Muscle layer of colon (tissue), 2 donors: ENCODE measurements around the gene MKNK1.

ENCODE experiments used
- H3K27ac ChIP-seq: one replicate; pipeline ENCODE4 v1.7.0; 2013; ENCODE audit warnings: low read depth, mild to moderate bottlenecking, low read length, moderate library complexity
- H3K27me3 ChIP-seq, 2 donors: one replicate each; pipeline ENCODE4 v1.7.0; 2013; ENCODE audit warnings: low read length in 2 of 2, mild to moderate bottlenecking in 2 of 2; ENCODE audit not compliant: insufficient read depth in 2 of 2, control insufficient read depth in 1 of 2
- H3K36me3 ChIP-seq: one replicate; pipeline ENCODE4 v1.7.0; 2013; ENCODE audit warnings: mild to moderate bottlenecking, low read length; ENCODE audit not compliant: insufficient read depth
- H3K4me1 ChIP-seq: one replicate; pipeline ENCODE4 v1.7.0; 2013; ENCODE audit warnings: mild to moderate bottlenecking, low read length; ENCODE audit not compliant: insufficient read depth
- H3K4me3 ChIP-seq, 2 donors: one replicate each; pipeline ENCODE4 v1.7.0; 2013; ENCODE audit warnings: low read length in 2 of 2, low read depth in 1 of 2, mild to moderate bottlenecking in 1 of 2, moderate library complexity in 1 of 2
- H3K9ac ChIP-seq: one replicate; pipeline ENCODE4 v1.7.0; 2013; ENCODE audit warnings: low read length
- H3K9me3 ChIP-seq: one replicate; pipeline ENCODE4 v1.7.0; 2013; ENCODE audit warnings: mild to moderate bottlenecking, low read length
- donor health status: abdominal sarcoma.
- donor health status: Adenocarcinoma of cecum.

MKNK1 gene

GRCh38 chr1:46569884-46570725 is 34.0 kb downstream of the MKNK1 start:
- H3K27me3 ChIP-seq = no peaks in the 10 kb centered on the region
- H3K9me3 ChIP-seq = no peaks in the 10 kb centered on the region
- no peak overlapping the region for H3K4me3 ChIP-seq
- H3K9ac ChIP-seq = no peak overlapping the region
- H3K27ac ChIP-seq = no peak overlapping the region
- peaks cover 13% of the 10 kb centered on the region for H3K4me1 ChIP-seq
- H3K36me3 ChIP-seq = peaks cover 32% of the 10 kb centered on the region

DNA sequence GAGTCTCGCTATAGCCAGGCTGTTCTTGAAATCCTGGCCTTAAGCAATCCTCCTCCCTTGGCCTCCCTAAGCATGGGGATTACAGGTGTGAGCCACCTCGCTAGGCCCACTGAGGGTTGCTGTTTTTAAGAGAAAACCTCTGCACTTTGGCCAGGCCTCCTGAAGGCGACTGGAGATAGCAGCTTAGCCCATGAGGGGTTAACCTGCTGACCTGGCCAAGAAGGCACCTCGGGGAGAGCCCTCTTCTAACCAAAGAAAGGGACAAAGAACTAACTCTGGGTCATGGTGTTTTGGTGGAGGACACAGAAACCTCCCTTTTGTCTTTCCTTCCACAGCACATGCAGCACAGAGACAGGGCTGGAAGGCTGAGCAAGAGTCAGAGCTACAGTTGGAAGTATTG is 35.0 kb downstream of the MKNK1 start:
- peaks cover 13% of the 10 kb centered on the region for H3K4me1 ChIP-seq
- H3K36me3 ChIP-seq = peaks cover 39% of the 10 kb centered on the region
- H3K9me3 ChIP-seq = no peaks in the 10 kb centered on the region
- no peak overlapping the region for H3K9ac ChIP-seq
- no peak overlapping the region for H3K27ac ChIP-seq
- peak overlapping the region in 1 of 2 donors; percentile 2 for H3K4me3 ChIP-seq
- H3K27me3 ChIP-seq = no peaks in the 10 kb centered on the region

GRCh38 chr1:46568461-46568891 is 35.6 kb downstream of the MKNK1 start:
- H3K4me1 ChIP-seq = peaks cover 13% of the 10 kb centered on the region
- no peaks in the 10 kb centered on the region for H3K9me3 ChIP-seq
- no peak overlapping the region for H3K4me3 ChIP-seq
- H3K36me3 ChIP-seq = peaks cover 39% of the 10 kb centered on the region
- no peaks in the 10 kb centered on the region for H3K27me3 ChIP-seq
- H3K9ac ChIP-seq = no peak overlapping the region
- no peak overlapping the region for H3K27ac ChIP-seq

DNA sequence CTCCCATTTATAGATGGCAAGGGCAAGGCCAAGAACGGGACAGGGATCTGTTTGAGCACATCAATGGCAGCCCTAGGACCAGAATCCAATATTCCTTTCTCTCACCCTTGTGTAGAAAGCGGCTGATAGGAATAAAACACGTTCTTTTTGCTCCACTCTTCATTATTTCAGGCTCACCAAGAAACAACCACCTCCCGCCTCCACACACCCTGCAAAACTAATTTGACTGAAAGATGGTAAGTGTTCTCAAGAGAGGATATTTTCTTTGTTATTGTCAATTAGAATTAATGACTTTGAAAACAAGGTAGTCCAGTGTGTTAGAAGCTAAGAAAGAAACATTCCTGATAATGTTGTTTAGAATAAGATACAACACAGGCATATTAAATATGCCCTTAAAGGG is 40.7 kb downstream of the MKNK1 start:
- Histone ChIP-seq H3K36me3 (peaks cover 63% of the 10 kb centered on the region), H3K27me3 (no peaks in the 10 kb centered on the region), H3K9me3 (no peaks in the 10 kb centered on the region), H3K4me3 (no peak overlapping the region), H3K9ac (no peak overlapping the region), H3K27ac (no peak overlapping the region), H3K4me1 (no peaks in the 10 kb centered on the region)

DNA sequence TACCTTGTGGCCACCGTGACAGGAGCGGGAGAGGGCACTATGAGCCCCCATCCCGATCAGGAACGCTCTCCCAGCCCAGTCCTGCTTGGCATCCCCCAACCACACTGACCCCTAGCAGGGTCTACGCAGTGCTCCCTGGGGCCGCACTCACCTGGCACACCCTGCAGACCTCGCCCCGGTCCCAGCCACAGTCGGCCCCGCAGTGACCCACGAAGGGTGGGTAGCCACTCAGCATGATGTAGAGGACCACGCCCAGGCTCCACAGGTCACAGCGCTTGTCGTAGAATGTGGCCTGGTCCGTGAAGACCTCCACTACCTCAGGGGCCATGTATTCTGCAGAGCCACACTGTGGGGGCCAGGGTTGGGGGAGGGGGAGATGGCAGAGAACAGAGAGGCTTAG is 41.6 kb downstream of the MKNK1 start:
- no peak overlapping the region for H3K27ac ChIP-seq
- no peak overlapping the region for H3K4me3 ChIP-seq
- no peak overlapping the region for H3K9ac ChIP-seq
- peaks cover 57% of the 10 kb centered on the region for H3K36me3 ChIP-seq
- H3K4me1 ChIP-seq = no peaks in the 10 kb centered on the region
- no peaks in the 10 kb centered on the region for H3K27me3 ChIP-seq
- H3K9me3 ChIP-seq = no peaks in the 10 kb centered on the region

DNA sequence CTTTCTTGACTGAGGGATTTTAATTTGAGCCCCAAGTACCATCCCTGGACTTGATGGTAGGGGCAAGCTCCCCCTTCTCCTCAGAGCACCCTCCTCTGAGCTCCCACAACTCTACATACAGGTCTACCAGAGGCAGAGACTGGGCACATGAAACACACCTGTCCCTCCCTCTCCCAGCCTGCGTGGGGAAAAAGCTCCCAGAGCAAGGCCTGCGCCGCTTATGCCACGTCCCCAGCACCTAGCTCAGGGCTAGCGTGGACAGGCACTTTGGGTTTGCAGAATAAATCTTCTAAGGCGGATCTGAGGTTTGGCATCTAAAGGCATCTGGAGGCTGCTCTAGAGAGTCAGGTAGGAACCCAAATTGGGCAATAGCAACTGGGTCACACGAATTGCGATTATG is 45.1 kb downstream of the MKNK1 start:
- Histone ChIP-seq H3K36me3 (peaks cover 29% of the 10 kb centered on the region), H3K9ac (no peak overlapping the region), H3K4me1 (no peaks in the 10 kb centered on the region), H3K4me3 (no peak overlapping the region), H3K9me3 (no peaks in the 10 kb centered on the region), H3K27ac (no peak overlapping the region), H3K27me3 (no peaks in the 10 kb centered on the region)

- Histone ChIP-seq H3K4me3 (no peak overlapping the region), H3K4me1 (no peaks in the 10 kb centered on the region), H3K27ac (no peak overlapping the region), H3K36me3 (peaks cover 27% of the 10 kb centered on the region), H3K9me3 (no peaks in the 10 kb centered on the region), H3K27me3 (no peaks in the 10 kb centered on the region), H3K9ac (no peak overlapping the region)
Measured at GRCh38 chr1:46558141-46558963, 45.7 kb downstream of the MKNK1 start.

DNA sequence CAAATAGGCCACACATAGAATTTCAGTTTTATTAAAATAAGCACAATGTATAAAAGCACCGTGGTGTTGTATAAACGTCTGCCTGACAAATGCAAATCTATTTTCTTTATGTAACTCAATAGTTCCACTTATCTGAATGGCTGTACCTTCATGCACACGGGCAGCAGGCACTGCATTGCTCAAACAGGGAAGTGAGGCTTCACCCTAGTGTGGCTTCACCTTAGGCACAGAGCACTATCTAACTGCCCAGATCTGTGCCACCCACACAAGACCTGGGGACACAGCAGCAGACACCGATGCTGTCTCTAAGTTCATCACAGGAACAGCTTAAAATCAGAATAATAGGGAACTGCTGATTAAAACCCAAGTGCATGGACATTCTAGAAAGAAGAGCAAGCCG is 46.7 kb downstream of the MKNK1 start:
- no peak overlapping the region for H3K27ac ChIP-seq
- no peak overlapping the region for H3K9ac ChIP-seq
- peaks cover 18% of the 10 kb centered on the region for H3K36me3 ChIP-seq

DNA sequence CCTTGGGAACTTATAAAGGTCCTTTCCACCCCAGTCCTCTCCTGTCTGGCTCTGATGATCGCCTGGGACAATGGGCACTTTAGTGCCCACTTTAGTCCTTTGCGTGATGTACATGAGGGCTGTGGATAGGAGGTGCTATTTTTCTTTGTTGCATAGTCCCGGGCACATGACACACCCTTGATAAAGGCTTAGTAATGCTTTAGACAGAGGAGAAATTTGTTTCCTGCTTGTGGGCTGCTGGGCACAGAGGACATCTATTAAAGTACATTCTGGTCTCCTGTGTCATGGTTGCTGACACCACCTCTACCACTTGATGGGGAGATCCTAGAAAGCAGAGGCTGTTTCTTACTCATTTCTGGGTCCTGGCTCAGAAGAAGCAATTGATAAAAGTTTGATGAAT is 47.2 kb downstream of the MKNK1 start:
- Histone ChIP-seq H3K4me1 (no peaks in the 10 kb centered on the region), H3K9ac (no peak overlapping the region), H3K4me3 (no peak overlapping the region), H3K27me3 (no peaks in the 10 kb centered on the region), H3K9me3 (no peaks in the 10 kb centered on the region), H3K27ac (no peak overlapping the region), H3K36me3 (peaks cover 16% of the 10 kb centered on the region)

More for the DNA sequence above, 46.7 kb downstream of the MKNK1 start:
- H3K4me3 ChIP-seq = no peak overlapping the region
- no peaks in the 10 kb centered on the region for H3K4me1 ChIP-seq
- H3K27me3 ChIP-seq = no peaks in the 10 kb centered on the region
- H3K9me3 ChIP-seq = no peaks in the 10 kb centered on the region

GRCh38 chr1:46555826-46556619 is 48.0 kb downstream of the MKNK1 start:
- H3K4me1 ChIP-seq = no peaks in the 10 kb centered on the region
- no peak overlapping the region for H3K4me3 ChIP-seq
- no peak overlapping the region for H3K9ac ChIP-seq
- H3K36me3 ChIP-seq = peaks cover 8% of the 10 kb centered on the region
- no peak overlapping the region for H3K27ac ChIP-seq
- no peaks in the 10 kb centered on the region for H3K9me3 ChIP-seq
- H3K27me3 ChIP-seq = no peaks in the 10 kb centered on the region
